K562 (cell line): Measurements from ENCODE around the gene RBP3. TPM values are rescaled to one million over a fixed set of nuclear protein-coding genes. Genes with fewer than 3 reads are reported as not detected.

ENCODE experiments used
- ATAC-seq: fragments of 200-7000 bp; cut with Tn5 transposase; 3 replicates; pipeline ENCODE4 v1.9.1; 2020; ENCODE audit warnings: moderate library complexity
- BruUV-seq: library from RNA; stranded (reverse); fragments of 400-500 nt; replicated peaks from 2 replicates; lab custom pipeline; 2021; lab: Mats Ljungman, UMichigan
- CTCF ChIA-PET: fragments of 300-600 bp; formaldehyde crosslinking; extraction: SDS; loops from one replicate; lab custom pipeline; 2021; ENCODE audit warnings: low intra/inter-chr PET ratio; lab: Yijun Ruan, JAX
- POLR2A ChIA-PET: fragments of 300-600, 350-650 bp; sonication (Branson Sonifier 250); formaldehyde crosslinking; extraction: SDS; loops from one replicate; lab custom pipeline; 2021; ENCODE audit warnings: antibody characterized with exemption, inconsistent platforms; lab: Yijun Ruan, JAX
- DNase-seq, 4 experiments: peaks; one replicate each; pipeline versions ENCODE4 v3.0.0 to v3.0.0-alpha.2; 2011 to 2018; ENCODE audit warnings: low spot score in 3 of 4, mixed read lengths in 3 of 4; ENCODE audit errors: extremely low read depth in 1 of 4
- FAIRE-seq: peaks from 2 replicates; lab custom pipeline; 2011; peaks lifted over from hg19 to GRCh38; lab: Jason Lieb, UNC
- H2AFZ ChIP-seq: 2 replicates; pipeline ENCODE4 v1.6.0; 2011; ENCODE audit warnings: low read depth, low read length, control low read depth, inconsistent platforms
- H3K27ac ChIP-seq: fragments of 200-600 bp; 3 replicates; pipeline ENCODE4 v1.8.0; 2011; ENCODE audit warnings: low read depth, mild to moderate bottlenecking, control low read depth, inconsistent platforms, low read length, moderate library complexity, mixed read lengths; ENCODE audit errors: extremely low read depth
- H3K27me3 ChIP-seq, 2 experiments: fragments of 300-600 bp in 1 of 2; 2 replicates in 1 of 2; 3 replicates in 1 of 2; pipeline versions ENCODE4 v1.6.0 to v1.8.0; 2011; ENCODE audit warnings: inconsistent platforms in 2 of 2, low read length in 2 of 2, mild to moderate bottlenecking in 1 of 2, mixed read lengths in 1 of 2, moderate library complexity in 1 of 2; ENCODE audit not compliant: control insufficient read depth in 2 of 2, insufficient read depth in 2 of 2
- H3K36me3 ChIP-seq: fragments of 300-600 bp; 3 replicates; pipeline ENCODE4 v1.8.0; 2011; ENCODE audit warnings: mild to moderate bottlenecking, low read length, inconsistent platforms; ENCODE audit not compliant: control insufficient read depth, insufficient read depth
- H3K4me1 ChIP-seq, 2 experiments: fragments of 200-600 bp in 1 of 2; replicated peaks in 1 of 2; 2 replicates in 1 of 2; 3 replicates in 1 of 2; pipeline versions ENCODE4 v1.5.1 to v1.8.0; 2011; ENCODE audit warnings: inconsistent platforms in 2 of 2, low read length in 2 of 2, mild to moderate bottlenecking in 1 of 2, mixed read lengths in 1 of 2, moderate library complexity in 1 of 2; ENCODE audit not compliant: control insufficient read depth in 2 of 2, insufficient read depth in 2 of 2
- H3K4me2 ChIP-seq: 2 replicates; pipeline ENCODE4 v1.6.1; 2011; ENCODE audit warnings: low read length, control low read depth, inconsistent platforms, mixed read lengths; ENCODE audit not compliant: insufficient read depth
- H3K4me3 ChIP-seq: fragments of 200-600 bp; sonication (generic), shearing (Covaris generic); 2 replicates; pipeline ENCODE4 v1.5.1; 2016; ENCODE audit warnings: control low read depth, inconsistent platforms
- H3K79me2 ChIP-seq: fragments of 200-600 bp; 3 replicates; pipeline ENCODE4 v1.8.0; 2011; ENCODE audit warnings: low read length, inconsistent platforms; ENCODE audit not compliant: control insufficient read depth, insufficient read depth
- H3K9ac ChIP-seq, 2 experiments: 2 replicates each; pipeline versions ENCODE4 v1.6.0 to v1.6.1; 2011; ENCODE audit warnings: low read depth in 2 of 2, low read length in 2 of 2, control low read depth in 1 of 2, inconsistent platforms in 1 of 2, mild to moderate bottlenecking in 1 of 2, mixed read lengths in 1 of 2; ENCODE audit not compliant: insufficient read depth in 1 of 2
- H3K9me1 ChIP-seq: one replicate; pipeline ENCODE4 v1.6.0; 2011; ENCODE audit warnings: inconsistent platforms, mild to moderate bottlenecking, low read length, moderate library complexity; ENCODE audit not compliant: control insufficient read depth, insufficient read depth
- H3K9me3 ChIP-seq: replicated peaks from 2 replicates; pipeline ENCODE4 v1.5.1; 2011; ENCODE audit warnings: low read depth, low read length, inconsistent platforms; ENCODE audit not compliant: control insufficient read depth, insufficient read depth
- H4K20me1 ChIP-seq: replicated peaks from 2 replicates; pipeline ENCODE4 v1.6.1; 2011; ENCODE audit warnings: low read length, inconsistent platforms, mixed read lengths; ENCODE audit not compliant: control insufficient read depth, insufficient read depth
- BCOR ChIP-seq: fragments of 450-650 bp; IDR thresholded peaks from 2 replicates; pipeline ENCODE4 v1.6.1; 2016
- ELF4 ChIP-seq: fragments of 450-650 bp; formaldehyde crosslinking; IDR thresholded peaks from 2 replicates; pipeline ENCODE4 v1.4.0; 2022; ENCODE audit warnings: missing genetic modification characterization
- ILK ChIP-seq: fragments of 450-650 bp; IDR thresholded peaks from 2 replicates; pipeline ENCODE4 v1.6.1; 2016; ENCODE audit warnings: missing genetic modification characterization, low read depth, mild to moderate bottlenecking, missing compliant biosample characterization, moderate library complexity, borderline replicate concordance
- MCM5 ChIP-seq: fragments of 450-650 bp; IDR thresholded peaks from 2 replicates; pipeline ENCODE4 v1.6.1; 2016; ENCODE audit warnings: low read depth
- MEF2A ChIP-seq: IDR thresholded peaks from 2 replicates; pipeline ENCODE4 v1.6.1; 2011; ENCODE audit warnings: low read depth, mild to moderate bottlenecking, low read length, moderate library complexity; ENCODE audit not compliant: control insufficient read depth
- MITF ChIP-seq: IDR thresholded peaks from 2 replicates; pipeline ENCODE4 v1.6.1; 2014; ENCODE audit warnings: antibody characterized with exemption
- MYNN ChIP-seq, 2 experiments: sonication (generic); formaldehyde crosslinking in 1 of 2; IDR thresholded peaks; 2 replicates each; pipeline versions ENCODE4 v1.5.0 to v1.6.1; 2016 to 2020; ENCODE audit warnings: antibody characterized with exemption in 1 of 2, missing genetic modification reagents in 1 of 2
- PTBP1 ChIP-seq: fragments of 200-400 bp; formaldehyde crosslinking; IDR thresholded peaks from 2 replicates; pipeline ENCODE4 v1.6.1; 2017; ENCODE audit warnings: low read depth, low read length
- RHOXF2B ChIP-seq: fragments of 250-450 bp; sonication (Bioruptor Pico); conservative IDR thresholded peaks from 2 replicates; pipeline ENCODE4 v1.5.1; 2021
- SREBF2 ChIP-seq: sonication (generic); formaldehyde crosslinking; IDR thresholded peaks from 2 replicates; pipeline ENCODE4 v1.4.0; 2020; ENCODE audit warnings: mild to moderate bottlenecking, missing genetic modification reagents
- SRSF7 ChIP-seq: fragments of 200-400 bp; formaldehyde crosslinking; optimal IDR thresholded peaks from 2 replicates; pipeline ENCODE3; 2017; ENCODE audit warnings: mild to moderate bottlenecking, low read depth, low read length
- ZFP30 ChIP-seq: fragments of 250-450 bp; sonication (Bioruptor Pico); IDR thresholded peaks from 2 replicates; pipeline ENCODE4 v1.8.0; 2022; ENCODE audit warnings: moderate library complexity, mild to moderate bottlenecking, inconsistent platforms, borderline replicate concordance
- ZNF316 ChIP-seq: fragments of 450-650 bp; IDR thresholded peaks from 2 replicates; pipeline ENCODE4 v1.6.1; 2016
- ZNF551 ChIP-seq: fragments of 250-450 bp; sonication (Bioruptor Pico); IDR thresholded peaks from 2 replicates; pipeline ENCODE4 v1.5.0; 2021; ENCODE audit warnings: mild to moderate bottlenecking, moderate library complexity
- WGBS: fragments of 100-300 bp; shearing (Covaris generic); methylation state at CpG from one replicate; pipeline ENCODE4 v1.1.6; 2016; ENCODE audit warnings: low coverage, mixed read lengths; ENCODE audit not compliant: insufficient coverage; ENCODE audit errors: missing lambda C conversion rate; 5-methylcytosine and 5-hydroxymethylcytosine counted together
- in situ Hi-C: fragments of 300-500 bp; cut with MboI; formaldehyde crosslinking; loops from 4 replicates; pipeline ENCODE4 v1.15.0; 2018; ENCODE audit warnings: inconsistent platforms, mixed read lengths
- intact Hi-C: fragments of 100-400 bp; cut with micrococcal nuclease; formaldehyde crosslinking; loops from 2 replicates; pipeline ENCODE4 v1.14.2; 2022
- polyA plus RNA-seq, 8 experiments: library from polyadenylated mRNA; depleted of rRNA in 4 of 8; stranded (reverse) in 5 of 8; unstranded in 3 of 8; fragments of >200 nt; fragmentation: Nextera tagmentation in 2 of 8; fragmentation: Illumina TruSeq in 1 of 8; extraction: Ambion mirVana in 2 of 8; extraction: Trizol in 1 of 8; gene quantifications; 2 replicates each; pipeline versions ENCODE4 v1.2.1 to v1.2.3, GENCODE V29; 2011 to 2014; ENCODE audit warnings: inconsistent platforms in 1 of 8, missing spikeins in 1 of 8
- total RNA-seq, 7 experiments: library from RNA; depleted of rRNA in 6 of 7; stranded (reverse); fragments of >200 nt in 6 of 7; fragmentation: Illumina TruSeq in 2 of 7; extraction: Trizol in 2 of 7; gene quantifications; 2 replicates each; pipeline versions ENCODE4 v1.2.1 to v1.2.3, GENCODE V29; 2011 to 2021; ENCODE audit warnings: low replicate concordance in 1 of 7

RBP3 gene
- total and polyA plus RNA-seq, 9 of the 15 experiments (the other 6 are each of a cell fraction or from before 2014, with no cell fraction given): not detected

GRCh38 chr10:47370015-47370767, 22.0 kb downstream of the RBP3 start:
- no peak overlapping the region for H2AFZ ChIP-seq
- H3K9me1 ChIP-seq: peaks cover 5% of the 10 kb centered on the region
- peaks cover 5% of the 10 kb centered on the region for H4K20me1 ChIP-seq
- TF ChIP-seq ZNF316 (peak; percentile 23; the same call in 1 of the 2 replicates), ZNF551 (CRISPR knock-in tag) (no peak)
- TF ChIP-seq, all 486 proteins: peak for 1
- Histone ChIP-seq H3K4me3 (no peak overlapping the region), H3K36me3 (no peaks in the 10 kb centered on the region), H3K9ac (no peak overlapping the region), H3K4me1 (peaks cover 0 to 2% of the 10 kb centered on the region in 2 experiments; a peak in 1 of 5 replicates), H3K27me3 (peaks cover 51 to 81% of the 10 kb centered on the region in 2 experiments), H3K9me3 (no peaks in the 10 kb centered on the region), H3K79me2 (no peaks in the 10 kb centered on the region), H3K27ac (no peak overlapping the region), H3K4me2 (no peak overlapping the region)
- intact Hi-C loops: no loop called here
- CTCF ChIA-PET: no interaction called here
- WGBS: 13% methylated on average over 11 of the region's 11 CpGs
- in situ Hi-C loops: no loop called here
- POLR2A ChIA-PET: no interaction called here
- no TSS peak for BruUV-seq
- FAIRE-seq (no peak), DNase-seq (no peak), ATAC-seq (no peak)

DNA sequence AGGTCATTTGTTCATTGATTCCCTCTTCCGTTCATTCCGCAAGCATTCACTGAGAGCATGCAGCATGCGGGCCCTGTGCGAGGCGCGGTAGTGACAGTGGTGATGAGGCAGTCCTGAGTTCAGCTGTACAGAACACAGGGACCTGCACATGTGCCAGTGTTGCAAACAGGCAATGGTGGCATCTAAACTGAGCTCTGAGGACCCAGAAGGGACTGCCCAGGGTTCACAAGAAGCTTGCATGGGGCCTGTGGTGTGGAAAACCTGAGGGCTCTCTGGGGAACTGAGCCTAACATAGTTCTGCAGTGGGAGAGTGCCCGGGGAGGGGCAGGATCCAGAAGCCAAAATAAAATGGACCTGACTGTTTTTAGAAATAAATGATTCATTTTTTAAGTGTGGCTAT, 22.7 kb downstream of the RBP3 start:
- ChIA-PET POLR2A (no interaction called here), CTCF (no interaction called here)
- peaks cover 0 to 2% of the 10 kb centered on the region in 2 experiments; a peak in 1 of 5 replicates for H3K4me1 ChIP-seq
- H3K4me2 ChIP-seq: no peak overlapping the region
- H3K27ac ChIP-seq: no peak overlapping the region
- in situ Hi-C loops: no loop called here
- peaks cover 5% of the 10 kb centered on the region for H3K9me1 ChIP-seq
- ATAC-seq (no peak), DNase-seq (no peak), FAIRE-seq (no peak)
- peaks cover 6% of the 10 kb centered on the region for H4K20me1 ChIP-seq
- no peak overlapping the region for H3K4me3 ChIP-seq
- BruUV-seq: no TSS peak
- no peaks in the 10 kb centered on the region for H3K36me3 ChIP-seq
- no peaks in the 10 kb centered on the region for H3K79me2 ChIP-seq
- 5% methylated on average over 7 of the region's 7 CpGs for WGBS
- intact Hi-C loops: no loop called here
- H3K27me3 ChIP-seq: peaks cover 50 to 78% of the 10 kb centered on the region in 2 experiments
- H3K9ac ChIP-seq: no peak overlapping the region
- no peaks in the 10 kb centered on the region for H3K9me3 ChIP-seq
- no peak overlapping the region for H2AFZ ChIP-seq
- TF ChIP-seq ZFP30 (CRISPR knock-in tag) (no peak), MCM5 (no peak), ELF4 (CRISPR knock-in tag) (no peak), MEF2A (no peak), BCOR (no peak), ILK (no peak), MITF (no peak), RHOXF2B (CRISPR knock-in tag) (no peak), SRSF7 (no peak), MYNN (IDR thresholded peaks at IDR 0.05) (no peak), MYNN (CRISPR knock-in tag; IDR thresholded peaks at IDR 0.05) (no peak), PTBP1 (no peak), SREBF2 (no peak)
